Neural cell (in vitro differentiated cells): ENCODE measurements around the gene MARF1. TPM values are rescaled to one million over a fixed set of nuclear protein-coding genes. Genes with fewer than 3 reads are reported as not detected.

Source experiments
- H2AFZ ChIP-seq: fragments of 200-600, 300-800 bp; sonication (generic), shearing (Covaris generic); 2 replicates; pipeline ENCODE4 v1.6.0; 2014; ENCODE audit warnings: low read depth, mild to moderate bottlenecking, antibody characterized with exemption, low read length, moderate library complexity
- H3F3A ChIP-seq: fragments of 200-600 bp; shearing (Covaris generic); 2 replicates; pipeline ENCODE4 v1.6.1; 2016; ENCODE audit warnings: mild to moderate bottlenecking, moderate library complexity, mixed read lengths, antibody characterized with exemption, low read length; ENCODE audit not compliant: insufficient read depth, poor library complexity, severe bottlenecking
- H3K27ac ChIP-seq: fragments of 200-600, 300-800 bp; sonication (generic), shearing (Covaris generic); 2 replicates; pipeline ENCODE4 v1.5.1; 2014; ENCODE audit warnings: mild to moderate bottlenecking, low read length, moderate library complexity
- H3K27me3 ChIP-seq: fragments of 300-800, 200-600 bp; sonication (generic), shearing (Covaris generic); 2 replicates; pipeline ENCODE4 v1.6.0; 2014; ENCODE audit warnings: mild to moderate bottlenecking, low read depth, low read length, moderate library complexity; ENCODE audit not compliant: insufficient read depth
- H3K36me3 ChIP-seq: fragments of 300-800, 200-600 bp; sonication (generic), shearing (Covaris generic); 2 replicates; pipeline ENCODE4 v1.5.1; 2014; ENCODE audit warnings: mild to moderate bottlenecking, antibody characterized with exemption, low read length, moderate library complexity; ENCODE audit not compliant: insufficient read depth
- H3K4me2 ChIP-seq: fragments of 300-800, 200-600 bp; sonication (generic), shearing (Covaris generic); 2 replicates; pipeline ENCODE4 v1.6.0; 2014; ENCODE audit warnings: mild to moderate bottlenecking, low read length
- H3K4me3 ChIP-seq: fragments of 300-800, 200-600 bp; sonication (generic), shearing (Covaris generic); 2 replicates; pipeline ENCODE4 v1.5.1; 2014; ENCODE audit warnings: mild to moderate bottlenecking, low read length, moderate library complexity
- H3K79me2 ChIP-seq: fragments of 200-600 bp; shearing (Covaris generic); replicated peaks from 2 replicates; pipeline ENCODE4 v1.6.0; 2014; ENCODE audit warnings: mild to moderate bottlenecking, low read length, moderate library complexity; ENCODE audit not compliant: insufficient read depth
- H3K9ac ChIP-seq: fragments of 300-800, 200-600 bp; sonication (generic), shearing (Covaris generic); 2 replicates; pipeline ENCODE4 v1.6.1; 2016; ENCODE audit warnings: mild to moderate bottlenecking, low read length, mixed read lengths
- H3K9me2 ChIP-seq: fragments of 200-600 bp; shearing (Covaris generic); 2 replicates; pipeline ENCODE4 v1.6.1; 2016; ENCODE audit warnings: mild to moderate bottlenecking, low read length, mixed read lengths; ENCODE audit not compliant: insufficient read depth
- H3K9me3 ChIP-seq: fragments of 200-600, 300-800 bp; sonication (generic), shearing (Covaris generic); 2 replicates; pipeline ENCODE4 v1.6.1; 2016; ENCODE audit warnings: mild to moderate bottlenecking, mixed run types, low read length, moderate library complexity, mixed read lengths
- H4K20me1 ChIP-seq: fragments of 200-600 bp; shearing (Covaris generic); 2 replicates; pipeline ENCODE4 v1.6.1; 2016; ENCODE audit warnings: mild to moderate bottlenecking, mixed run types; ENCODE audit not compliant: insufficient read depth
- EP300 ChIP-seq: fragments of 450-650 bp; conservative IDR thresholded peaks from 2 replicates; pipeline ENCODE4 v1.6.1; 2014; ENCODE audit warnings: antibody characterized with exemption, mild to moderate bottlenecking, moderate library complexity; ENCODE audit not compliant: poor library complexity, severe bottlenecking
- EZH2 ChIP-seq: fragments of 200-600, 300-800 bp; shearing (Covaris generic), sonication (generic); IDR thresholded peaks from 2 replicates; pipeline ENCODE4 v1.6.1; 2014; ENCODE audit warnings: antibody characterized with exemption, low read length, borderline replicate concordance, mild to moderate bottlenecking; ENCODE audit not compliant: insufficient read depth, poor library complexity, severe bottlenecking
- MXI1 ChIP-seq: fragments of 450-650 bp; conservative IDR thresholded peaks from 2 replicates; pipeline ENCODE4 v1.6.1; 2014; ENCODE audit warnings: antibody characterized with exemption, mild to moderate bottlenecking; ENCODE audit not compliant: poor library complexity, severe bottlenecking
- POLR2AphosphoS5 ChIP-seq: IDR thresholded peaks from 2 replicates; pipeline ENCODE4 v1.6.1; 2012
- RAD21 ChIP-seq: fragments of 450-650 bp; conservative IDR thresholded peaks from 2 replicates; pipeline ENCODE4 v1.6.1; 2014; ENCODE audit warnings: antibody characterized with exemption, mild to moderate bottlenecking, moderate library complexity
- REST ChIP-seq: IDR thresholded peaks from 2 replicates; pipeline ENCODE4 v1.6.1; 2012; ENCODE audit warnings: borderline replicate concordance
- SMC3 ChIP-seq: fragments of 450-650 bp; conservative IDR thresholded peaks from 2 replicates; pipeline ENCODE4 v1.6.1; 2014; ENCODE audit warnings: antibody characterized with exemption, mild to moderate bottlenecking, moderate library complexity; ENCODE audit not compliant: poor library complexity
- TAF1 ChIP-seq: IDR thresholded peaks from 2 replicates; pipeline ENCODE4 v1.6.1; 2012; ENCODE audit warnings: low read depth
- polyA plus RNA-seq: library from polyadenylated mRNA; depleted of rRNA; stranded (reverse); fragments of >200 nt; gene quantifications from 2 replicates; pipeline ENCODE4 v1.2.3, GENCODE V29; 2014
- TF ChIP-seq, protein P1 (sequence below): fragments of 450-650 bp; IDR thresholded peaks from 2 replicates; pipeline ENCODE4 v1.5.1; 2014; ENCODE audit warnings: antibody characterized with exemption, mild to moderate bottlenecking, moderate library complexity; ENCODE audit not compliant: poor library complexity, severe bottlenecking

The MARF1 gene
- polyA plus RNA-seq, 1 donor from 2014 or later, result 23.2 TPM

DNA sequence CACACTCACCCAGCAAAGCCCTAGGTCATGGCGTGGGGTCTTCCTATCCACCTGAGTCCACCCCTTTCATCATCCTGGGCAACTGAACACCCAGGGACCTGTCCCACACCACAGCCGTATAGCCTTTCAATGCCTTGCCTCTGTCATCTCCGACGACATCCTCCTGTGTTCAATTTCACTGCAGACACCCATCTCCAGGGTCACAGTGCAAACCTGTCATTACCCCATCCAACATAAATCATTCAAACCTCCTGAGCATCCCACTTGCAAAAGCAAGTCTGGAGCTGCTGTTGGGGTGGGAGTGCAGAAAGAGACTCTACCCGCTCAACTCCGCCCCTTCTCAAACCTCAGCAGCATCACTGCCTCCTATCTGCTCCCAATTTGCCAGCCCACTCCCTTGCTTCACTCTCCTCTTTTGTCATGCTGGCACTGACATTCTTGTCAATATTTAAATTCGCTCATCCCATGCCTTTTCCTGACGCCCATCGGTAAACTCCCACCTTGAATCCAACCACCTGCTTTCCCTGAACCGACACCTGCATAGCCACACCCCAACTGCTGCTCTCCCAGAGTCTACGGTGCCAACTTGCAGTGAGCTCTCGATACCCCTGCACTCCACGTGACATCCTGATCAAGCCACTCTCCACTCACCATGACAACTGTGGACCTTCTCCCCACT, 37.0 kb downstream of the MARF1 start:
- Histone ChIP-seq H3K27ac (no peak overlapping the region), H3K79me2 (no peaks in the 10 kb centered on the region), H3K9me2 (no peaks in the 10 kb centered on the region), H2AFZ (no peak overlapping the region), H3K4me2 (no peak overlapping the region), H3F3A (no peaks in the 10 kb centered on the region), H3K9ac (no peak overlapping the region), H3K9me3 (no peaks in the 10 kb centered on the region), H4K20me1 (no peaks in the 10 kb centered on the region), H3K4me3 (no peak overlapping the region), H3K36me3 (peaks cover 15% of the 10 kb centered on the region), H3K27me3 (no peaks in the 10 kb centered on the region)
- TF ChIP-seq MXI1 (no peak), REST (no peak), EP300 (no peak), POLR2AphosphoS5 (no peak), RAD21 (no peak), SMC3 (no peak)
- TF ChIP-seq, protein P1, sequence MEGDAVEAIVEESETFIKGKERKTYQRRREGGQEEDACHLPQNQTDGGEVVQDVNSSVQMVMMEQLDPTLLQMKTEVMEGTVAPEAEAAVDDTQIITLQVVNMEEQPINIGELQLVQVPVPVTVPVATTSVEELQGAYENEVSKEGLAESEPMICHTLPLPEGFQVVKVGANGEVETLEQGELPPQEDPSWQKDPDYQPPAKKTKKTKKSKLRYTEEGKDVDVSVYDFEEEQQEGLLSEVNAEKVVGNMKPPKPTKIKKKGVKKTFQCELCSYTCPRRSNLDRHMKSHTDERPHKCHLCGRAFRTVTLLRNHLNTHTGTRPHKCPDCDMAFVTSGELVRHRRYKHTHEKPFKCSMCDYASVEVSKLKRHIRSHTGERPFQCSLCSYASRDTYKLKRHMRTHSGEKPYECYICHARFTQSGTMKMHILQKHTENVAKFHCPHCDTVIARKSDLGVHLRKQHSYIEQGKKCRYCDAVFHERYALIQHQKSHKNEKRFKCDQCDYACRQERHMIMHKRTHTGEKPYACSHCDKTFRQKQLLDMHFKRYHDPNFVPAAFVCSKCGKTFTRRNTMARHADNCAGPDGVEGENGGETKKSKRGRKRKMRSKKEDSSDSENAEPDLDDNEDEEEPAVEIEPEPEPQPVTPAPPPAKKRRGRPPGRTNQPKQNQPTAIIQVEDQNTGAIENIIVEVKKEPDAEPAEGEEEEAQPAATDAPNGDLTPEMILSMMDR, result no peak

DNA sequence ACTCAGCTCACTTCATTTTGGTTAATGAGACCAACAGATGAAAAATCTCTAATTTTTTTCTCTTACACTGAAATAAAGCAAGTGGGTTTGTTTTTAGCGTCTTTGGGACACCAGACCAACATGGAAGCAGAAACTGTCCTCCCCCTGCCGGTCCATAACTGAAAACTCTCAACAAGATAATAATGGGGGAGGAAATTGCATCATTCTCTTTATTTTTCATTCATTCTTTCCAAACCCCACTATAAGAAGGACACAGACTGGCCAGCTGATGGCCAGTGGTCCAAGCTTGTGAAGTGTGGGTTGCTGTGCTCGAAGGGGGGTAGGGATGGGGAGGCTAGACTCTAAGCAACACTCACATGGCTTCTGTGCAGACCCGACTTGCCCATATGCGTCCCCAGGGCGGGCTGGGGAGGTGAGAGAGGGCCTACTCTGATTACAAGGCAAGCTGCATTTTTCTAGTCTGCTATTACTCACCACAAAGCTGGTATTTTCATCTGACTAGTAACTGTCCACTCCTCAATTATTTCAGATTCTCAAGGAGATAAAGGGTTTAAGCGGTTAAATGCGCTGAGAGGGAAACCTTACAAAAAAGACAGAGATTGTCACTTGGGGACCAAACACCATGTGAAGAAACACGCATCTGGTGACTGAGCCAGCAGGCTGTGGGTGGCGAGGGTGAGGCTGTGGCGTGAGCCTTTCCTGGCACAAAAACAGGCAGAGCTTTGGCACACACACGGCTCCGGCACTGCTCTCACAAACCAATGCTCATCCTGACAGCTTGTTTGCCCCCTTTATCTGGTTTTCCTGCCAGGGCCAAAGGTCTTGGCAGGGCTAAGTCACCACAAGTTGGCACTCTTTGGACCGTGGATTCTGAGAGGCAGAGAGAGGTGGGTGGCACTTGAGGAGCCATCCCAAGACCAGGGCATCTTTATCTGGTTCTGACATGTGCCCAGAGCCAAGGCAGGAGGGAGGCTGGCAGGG, 38.2 kb downstream of the MARF1 start:
- no peak for TF ChIP-seq POLR2AphosphoS5
- TF ChIP-seq SMC3, result no peak
- TF ChIP-seq REST, result no peak
- no peak for TF ChIP-seq EP300
- no peak for TF ChIP-seq RAD21
- TF ChIP-seq TAF1, result no peak
- no peak for TF ChIP-seq MXI1
- TF ChIP-seq, protein P1, result no peak
- TF ChIP-seq EZH2, result no peak
- H3K27ac ChIP-seq, result no peak overlapping the region
- H3K4me2 ChIP-seq, result no peak overlapping the region
- no peak overlapping the region for H3K4me3 ChIP-seq
- H3K9me2 ChIP-seq, result no peaks in the 10 kb centered on the region
- H4K20me1 ChIP-seq, result no peaks in the 10 kb centered on the region
- H3K9me3 ChIP-seq, result no peaks in the 10 kb centered on the region
- H3K36me3 ChIP-seq, result peaks cover 10% of the 10 kb centered on the region
- H3K79me2 ChIP-seq, result no peaks in the 10 kb centered on the region
- H3F3A ChIP-seq, result no peaks in the 10 kb centered on the region
- H2AFZ ChIP-seq, result no peak overlapping the region
- H3K9ac ChIP-seq, result no peak overlapping the region
- no peaks in the 10 kb centered on the region for H3K27me3 ChIP-seq
